HTR-8/SVneo (cell line): ENCODE measurements around the gene ZCCHC24.

Source experiments
- DNase-seq: peaks from one replicate; pipeline ENCODE4 v3.0.0; 2011; ENCODE audit warnings: low spot score, mixed read lengths; ENCODE audit not compliant: insufficient read length
- FAIRE-seq: peaks from 2 replicates; lab custom pipeline; 2011; peaks lifted over from hg19 to GRCh38; lab: Jason Lieb, UNC

ZCCHC24 gene

DNA sequence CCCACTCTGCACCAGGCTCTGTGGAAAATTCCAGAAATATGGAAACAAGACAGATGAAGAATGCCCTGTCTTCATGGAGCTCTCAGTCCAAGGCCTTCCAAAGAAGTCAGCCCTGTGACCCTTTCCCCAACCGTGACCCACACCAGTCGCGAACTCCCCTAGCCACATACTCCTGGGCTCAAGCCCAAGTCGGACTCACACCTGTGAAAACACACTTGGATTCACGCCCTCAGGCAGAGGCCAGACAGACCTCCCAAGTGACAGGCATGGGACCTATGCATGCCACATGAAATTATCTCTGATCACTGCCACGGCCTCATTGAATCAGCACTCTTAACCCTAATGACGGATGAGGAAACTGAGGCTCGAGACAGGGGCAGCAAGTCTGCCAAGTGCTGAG is 42.5 kb downstream of the ZCCHC24 start:
- DNase-seq = no peak
- no peak for FAIRE-seq

DNA sequence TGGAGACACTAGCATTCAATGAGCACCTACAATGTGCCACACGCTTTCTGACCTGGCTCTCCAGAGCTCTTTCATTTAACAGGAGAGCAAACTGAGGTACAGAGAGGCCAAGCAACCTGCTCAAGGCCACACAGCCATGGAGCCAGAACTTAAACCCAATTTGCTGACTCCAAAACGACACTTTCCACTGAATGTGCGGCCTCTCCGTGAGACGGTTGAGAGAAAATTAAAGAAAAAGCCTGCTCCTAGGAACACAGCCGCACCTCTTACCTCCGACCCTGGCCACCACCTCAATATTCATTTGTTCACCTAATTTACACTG is 42.8 kb downstream of the ZCCHC24 start:
- DNase-seq (no peak), FAIRE-seq (no peak)

DNA sequence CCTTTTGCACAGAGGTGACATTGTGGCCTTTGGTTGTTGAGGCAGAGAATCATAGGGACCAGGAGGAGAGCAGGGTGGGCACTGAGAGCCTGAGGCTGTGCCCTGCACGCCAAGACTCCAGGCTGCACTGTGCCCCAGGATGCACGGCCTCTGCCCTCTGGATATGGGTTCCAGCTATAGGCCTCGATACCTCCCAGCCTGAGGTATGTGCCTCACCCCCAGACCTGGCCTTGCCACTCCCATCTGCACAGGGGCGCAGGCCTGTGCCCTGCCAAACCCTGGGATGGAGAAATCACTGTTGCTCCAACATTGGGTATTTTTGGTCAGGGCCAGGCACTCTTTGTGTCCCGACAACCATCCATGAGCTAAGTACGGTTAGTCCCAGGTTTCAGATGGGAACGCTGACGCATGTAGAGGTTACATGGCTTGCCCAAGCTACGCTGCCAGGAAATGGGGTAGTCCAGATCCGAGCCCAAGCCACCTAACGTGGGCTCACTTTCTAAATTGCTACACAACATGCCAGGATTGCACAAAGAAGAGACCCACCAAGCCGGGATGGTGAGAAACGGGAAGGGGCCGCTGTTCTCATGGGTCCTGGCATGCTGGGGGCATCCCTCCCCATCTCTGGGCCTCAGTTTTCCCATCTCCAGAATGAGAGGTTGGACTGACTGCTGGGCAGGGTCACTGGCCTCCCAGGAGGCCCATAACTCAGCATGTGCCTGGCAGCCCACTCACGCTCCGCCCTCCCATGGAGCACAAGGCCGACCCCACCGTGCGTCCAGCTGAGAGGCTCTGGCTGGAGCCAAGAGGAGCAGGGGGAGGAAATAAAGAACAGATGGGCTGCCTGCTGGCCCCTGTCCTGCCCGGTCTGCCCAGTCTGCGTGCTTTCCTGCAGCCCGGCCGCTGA is 44.2 kb downstream of the ZCCHC24 start:
- FAIRE-seq (no peak), DNase-seq (no peak)

- DNase-seq = peak; percentile 50
- FAIRE-seq = no peak
Measured at GRCh38 chr10:79400146-79401004, 45.0 kb downstream of the ZCCHC24 start.

GRCh38 chr10:79399223-79399831 is 46.1 kb downstream of the ZCCHC24 start:
- DNase-seq (peak; percentile 79), FAIRE-seq (peak; percentile 73)

- no peak for FAIRE-seq
- DNase-seq = no peak
Measured at GRCh38 chr10:79398642-79399041, 46.8 kb downstream of the ZCCHC24 start.

DNA sequence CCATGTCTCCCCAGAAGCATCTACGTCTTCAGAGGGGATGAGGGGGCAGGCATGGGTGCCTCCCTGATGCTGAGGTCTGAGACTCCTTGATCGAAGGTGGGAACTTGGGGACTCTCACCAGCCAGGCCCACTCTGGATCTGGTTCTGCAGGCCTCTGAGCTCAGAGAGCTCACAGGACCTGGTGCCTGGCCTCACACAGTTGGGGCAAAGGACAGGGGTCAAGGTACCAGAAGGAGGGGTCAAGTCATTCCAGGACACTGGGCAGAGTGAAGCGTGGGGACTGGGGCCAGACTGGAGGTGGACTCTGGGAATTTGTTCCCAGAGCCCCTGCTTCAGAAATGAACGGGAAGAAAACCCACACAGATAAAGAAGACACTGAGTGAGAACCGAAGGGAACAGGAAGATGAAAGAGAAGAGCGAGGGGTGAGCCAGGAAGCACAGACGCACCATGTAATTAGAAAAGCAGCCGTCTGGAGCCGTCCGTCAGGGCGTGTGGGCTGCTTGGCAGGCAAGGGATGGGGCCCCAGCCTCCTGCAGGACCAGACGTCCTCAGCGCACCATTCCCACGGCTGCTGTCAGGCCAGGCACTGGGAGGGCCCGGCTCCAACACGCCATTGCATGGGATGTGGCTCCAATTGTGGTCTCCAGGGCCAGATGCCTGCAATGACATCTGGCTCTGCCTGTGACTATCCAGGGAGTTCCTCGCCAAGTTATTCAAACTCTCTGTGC is 47.7 kb downstream of the ZCCHC24 start:
- FAIRE-seq (no peak), DNase-seq (no peak)

DNA sequence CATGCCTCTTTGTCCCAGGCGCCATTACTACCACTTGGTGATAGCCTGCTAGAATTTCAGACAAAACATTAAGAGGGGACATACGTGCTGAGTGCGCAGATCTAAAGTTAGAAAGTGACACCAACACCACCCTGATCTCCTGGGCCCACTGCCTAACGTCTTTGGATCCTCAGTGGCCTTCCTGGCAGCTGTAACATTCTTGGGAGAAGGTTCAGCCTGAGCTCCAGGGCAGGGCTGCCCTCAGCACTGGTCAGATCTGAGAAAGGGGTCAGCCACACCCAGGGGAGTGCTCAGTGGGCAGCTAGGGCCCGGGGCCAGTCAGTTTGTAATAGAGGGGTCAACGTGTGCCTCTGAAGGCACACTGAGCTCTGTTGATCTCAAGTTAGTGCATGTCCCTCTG is 48.4 kb downstream of the ZCCHC24 start:
- DNase-seq (no peak), FAIRE-seq (no peak)

- FAIRE-seq (no peak), DNase-seq (no peak)
Measured at GRCh38 chr10:79396520-79396919, 48.9 kb downstream of the ZCCHC24 start.

GRCh38 chr10:79394664-79395063 is 50.8 kb downstream of the ZCCHC24 start:
- no peak for DNase-seq
- no peak for FAIRE-seq

DNA sequence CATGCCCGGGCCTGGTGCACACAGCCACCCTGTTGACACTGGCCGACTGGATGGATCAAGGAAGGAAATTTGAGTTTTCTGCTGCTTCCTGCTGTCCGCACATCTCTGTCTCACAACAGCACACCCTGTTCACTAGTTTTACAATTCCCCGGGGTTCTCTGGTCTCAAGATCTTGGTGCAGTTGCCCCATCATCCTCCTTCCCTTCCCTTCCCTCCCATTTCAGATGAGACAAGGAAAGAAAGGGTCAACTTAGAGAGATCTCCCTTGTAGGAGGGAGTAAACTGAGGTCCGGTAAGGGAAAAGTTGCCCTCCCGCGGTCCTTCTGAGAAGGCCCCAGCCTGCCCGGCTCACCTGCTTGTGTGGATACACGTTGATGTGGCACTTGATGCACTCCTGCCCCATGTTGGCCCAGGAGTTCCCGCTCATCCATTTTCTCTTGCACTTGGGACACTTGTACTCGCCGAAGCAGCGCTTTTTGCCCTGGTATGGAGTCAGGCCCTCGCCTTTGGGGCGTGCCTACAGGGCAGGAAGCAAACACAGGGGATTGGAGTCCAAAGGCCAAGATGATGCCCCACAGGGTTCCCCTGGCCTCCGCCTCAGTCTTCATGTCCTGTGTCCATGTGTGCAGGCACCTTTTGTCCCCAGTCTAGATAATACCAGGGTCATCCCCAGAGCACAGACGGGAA is 51.4 kb downstream of the ZCCHC24 start:
- no peak for FAIRE-seq
- DNase-seq = no peak

- DNase-seq (no peak), FAIRE-seq (no peak)
Measured at GRCh38 chr10:79393221-79393923, 52.1 kb downstream of the ZCCHC24 start.

DNA sequence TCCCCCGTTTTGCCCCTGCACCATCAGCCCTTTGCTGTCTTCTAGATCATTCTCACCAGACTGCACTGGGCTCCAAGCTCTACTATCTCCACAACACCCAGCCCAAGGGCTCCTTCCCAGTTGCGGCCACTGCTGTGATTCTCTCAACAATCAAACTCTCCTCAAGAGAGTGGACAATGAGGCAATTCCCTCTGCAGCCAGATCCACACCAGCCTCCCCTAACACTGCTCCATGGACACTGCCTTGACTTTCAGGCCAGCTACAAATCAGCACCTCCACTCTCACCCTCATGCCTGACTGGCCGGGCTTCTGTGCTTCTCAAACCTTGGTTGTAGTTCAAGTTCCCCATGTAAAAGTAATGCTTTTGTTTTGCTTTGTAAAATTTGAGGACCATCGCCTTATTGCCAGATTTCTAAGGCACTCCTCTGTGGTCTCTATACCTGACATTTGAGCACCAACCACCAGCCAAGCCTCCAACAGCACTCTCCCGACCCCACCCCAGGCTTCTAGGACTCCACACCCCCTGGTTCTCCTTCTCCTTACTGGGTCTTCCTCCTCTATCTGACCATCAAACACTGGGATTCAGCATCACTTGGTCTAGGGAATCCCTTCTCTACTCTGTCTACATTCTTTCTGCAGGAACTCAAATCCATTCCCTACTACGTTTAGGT is 52.8 kb downstream of the ZCCHC24 start:
- no peak for FAIRE-seq
- no peak for DNase-seq

- DNase-seq = no peak
- no peak for FAIRE-seq
Measured at GRCh38 chr10:79392020-79392398, 53.4 kb downstream of the ZCCHC24 start.

GRCh38 chr10:79391231-79392019 is 54.0 kb downstream of the ZCCHC24 start:
- FAIRE-seq = no peak
- no peak for DNase-seq

GRCh38 chr10:79390551-79391229 is 54.7 kb downstream of the ZCCHC24 start:
- DNase-seq = no peak
- FAIRE-seq = no peak

- DNase-seq = no peak
- FAIRE-seq = no peak
Measured at GRCh38 chr10:79390057-79390456, 55.4 kb downstream of the ZCCHC24 start.
